GM23338 (cell line): ENCODE measurements around the gene BICDL2. TPM values are rescaled to one million over a fixed set of nuclear protein-coding genes. Genes with fewer than 3 reads are reported as not detected.

Source experiments
- ATAC-seq: fragments of 200-7000 bp; cut with Tn5 transposase; 3 replicates; pipeline ENCODE4 v1.9.1; 2020
- DNase-seq: peaks from one replicate; pipeline ENCODE4 v3.0.0-alpha.2; 2015; ENCODE audit warnings: low spot score
- H2AFZ ChIP-seq: fragments of 200-600 bp; sonication (generic); 2 replicates; pipeline ENCODE4 v1.8.0; 2016; ENCODE audit warnings: antibody characterized with exemption, mild to moderate bottlenecking, moderate library complexity
- H3F3A ChIP-seq: fragments of 200-600 bp; sonication (generic); replicated peaks from 2 replicates; pipeline ENCODE4 v1.8.0; 2017; ENCODE audit warnings: antibody characterized with exemption, mixed run types, low read depth
- H3K27ac ChIP-seq: fragments of 200-600 bp; sonication (generic); 2 replicates; pipeline ENCODE4 v1.6.1; 2016; ENCODE audit warnings: low read depth
- H3K27me3 ChIP-seq: fragments of 200-600 bp; sonication (generic); 2 replicates; pipeline ENCODE4 v1.8.0; 2016; ENCODE audit warnings: mild to moderate bottlenecking, mixed run types, moderate library complexity; ENCODE audit not compliant: insufficient read depth
- H3K36me3 ChIP-seq: fragments of 200-600 bp; sonication (generic); 2 replicates; pipeline ENCODE4 v1.8.0; 2016; ENCODE audit warnings: mild to moderate bottlenecking; ENCODE audit not compliant: insufficient read depth
- H3K4me1 ChIP-seq: fragments of 200-600 bp; sonication (generic); 2 replicates; pipeline ENCODE4 v1.8.0; 2016; ENCODE audit warnings: mild to moderate bottlenecking, moderate library complexity; ENCODE audit not compliant: insufficient read depth
- H3K4me2 ChIP-seq: fragments of 200-600 bp; sonication (generic); 2 replicates; pipeline ENCODE4 v1.7.1; 2017; ENCODE audit warnings: mixed run types
- H3K4me3 ChIP-seq: fragments of 200-600 bp; sonication (generic); 2 replicates; pipeline ENCODE4 v1.6.1; 2016; ENCODE audit warnings: mixed run types
- H3K79me2 ChIP-seq: fragments of 200-600 bp; sonication (generic); replicated peaks from 2 replicates; pipeline ENCODE4 v1.8.0; 2017; ENCODE audit warnings: mild to moderate bottlenecking; ENCODE audit not compliant: insufficient read depth
- H3K9me2 ChIP-seq: fragments of 200-600 bp; sonication (generic); 2 replicates; pipeline ENCODE4 v1.8.0; 2017; ENCODE audit not compliant: insufficient read depth
- H4K20me1 ChIP-seq: fragments of 200-600 bp; sonication (generic); replicated peaks from 2 replicates; pipeline ENCODE4 v1.8.0; 2017; ENCODE audit warnings: mild to moderate bottlenecking; ENCODE audit not compliant: insufficient read depth
- H3K27ac Mint-ChIP-seq: 2 replicates; pipeline ENCODE4 v1.8.0; 2020; ENCODE audit warnings: inconsistent platforms, mild to moderate bottlenecking, moderate library complexity, mixed read lengths
- H3K27me3 Mint-ChIP-seq: 3 replicates; pipeline ENCODE4 v1.8.0; 2022; ENCODE audit warnings: low read depth, mild to moderate bottlenecking, moderate library complexity, mixed read lengths, inconsistent platforms; ENCODE audit not compliant: insufficient read depth, poor library complexity
- H3K36me3 Mint-ChIP-seq: 3 replicates; pipeline ENCODE4 v1.8.0; 2021; ENCODE audit warnings: low read depth, mild to moderate bottlenecking, inconsistent platforms, moderate library complexity, mixed read lengths
- H3K4me1 Mint-ChIP-seq: 3 replicates; pipeline ENCODE4 v1.8.0; 2020; ENCODE audit warnings: mild to moderate bottlenecking, inconsistent platforms, mixed read lengths
- H3K4me3 Mint-ChIP-seq: 3 replicates; pipeline ENCODE4 v1.8.0; 2021; ENCODE audit warnings: moderate library complexity, mild to moderate bottlenecking, inconsistent platforms, mixed read lengths
- H3K9me3 Mint-ChIP-seq: 3 replicates; pipeline ENCODE4 v1.8.0; 2020; ENCODE audit warnings: moderate library complexity, mild to moderate bottlenecking, inconsistent platforms, mixed read lengths
- CREB1 ChIP-seq: fragments of 250-450 bp; sonication (Bioruptor Pico); IDR thresholded peaks from 2 replicates; pipeline ENCODE4 v1.5.0; 2020; ENCODE audit warnings: low read depth, mild to moderate bottlenecking, moderate library complexity
- CTCF ChIP-seq, 2 experiments: fragments of 200-600 bp in 1 of 2; sonication (generic) in 1 of 2; conservative IDR thresholded peaks; 2 replicates each; pipeline versions ENCODE4 v1.5.1 to v1.6.1; 2016 to 2017; ENCODE audit warnings: antibody characterized with exemption in 2 of 2, low read depth in 2 of 2, mild to moderate bottlenecking in 2 of 2, moderate library complexity in 1 of 2
- ETS1 ChIP-seq: IDR thresholded peaks from 2 replicates; pipeline ENCODE4 v1.6.1; 2016; ENCODE audit warnings: antibody characterized with exemption
- EZH2phosphoT487 ChIP-seq: fragments of 200-600 bp; sonication (generic); IDR thresholded peaks from one replicate; pipeline ENCODE4 v1.8.1; 2018; ENCODE audit warnings: antibody characterized with exemption; ENCODE audit not compliant: unreplicated experiment
- JUNB ChIP-seq: IDR thresholded peaks from one replicate; pipeline ENCODE4 v1.6.1; 2016; ENCODE audit warnings: antibody characterized with exemption; ENCODE audit not compliant: unreplicated experiment
- NANOG ChIP-seq: IDR thresholded peaks from 2 replicates; pipeline ENCODE4 v1.6.1; 2016; ENCODE audit warnings: antibody characterized with exemption, borderline replicate concordance
- POLR2AphosphoS5 ChIP-seq: IDR thresholded peaks from 2 replicates; pipeline ENCODE4 v1.6.1; 2016; ENCODE audit warnings: antibody characterized with exemption, low read depth
- STAT1 ChIP-seq: IDR thresholded peaks from one replicate; pipeline ENCODE4 v1.6.1; 2016; ENCODE audit warnings: antibody characterized with exemption; ENCODE audit not compliant: unreplicated experiment
- ZNF331 ChIP-seq: fragments of 250-450 bp; sonication (Bioruptor Pico); IDR thresholded peaks from 2 replicates; pipeline ENCODE4 v1.5.0; 2020; ENCODE audit warnings: low read depth, mild to moderate bottlenecking, moderate library complexity
- polyA plus RNA-seq: library from polyadenylated mRNA; unstranded; fragments of >200 nt; fragmentation: Nextera tagmentation; extraction: Ambion mirVana; gene quantifications from 2 replicates; pipeline ENCODE4 v1.2.1, GENCODE V29; 2016
- total RNA-seq: library from RNA; depleted of rRNA; stranded (reverse); fragments of >200 nt; shearing (Covaris generic); gene quantifications from 2 replicates; pipeline ENCODE4 v1.2.3, GENCODE V29; 2014

The BICDL2 gene
- total and polyA plus RNA-seq, 2 experiments from 2014 or later: 12.7 to 18.4 TPM

GRCh38 chr16:3004319-3004718, 32.4 kb downstream of the BICDL2 start (continued):
- TF ChIP-seq CTCF (conservative IDR thresholded peaks at IDR 0.05; ENCODE audit: low read depth in 2 of 2) (no peak), ZNF331 (CRISPR knock-in tag) (no peak), CREB1 (CRISPR knock-in tag) (no peak), NANOG (no peak), ETS1 (no peak), POLR2AphosphoS5 (no peak), EZH2phosphoT487 (no peak)

GRCh38 chr16:3003582-3004270, 33.0 kb downstream of the BICDL2 start:
- H3K9me2 ChIP-seq: no peaks in the 10 kb centered on the region
- no peak overlapping the region for H3K4me3 ChIP-seq
- no peaks in the 10 kb centered on the region for H3K9me3 Mint-ChIP-seq
- DNase-seq (peak; percentile 100), ATAC-seq (peak; percentile 73)
- no peak overlapping the region for H3K27ac Mint-ChIP-seq
- no peak overlapping the region for H3K4me2 ChIP-seq
- peak overlapping the region; percentile 57 for H3K4me3 Mint-ChIP-seq
- H3K27ac ChIP-seq: no peak overlapping the region
- no peak overlapping the region for H2AFZ ChIP-seq
- H3F3A ChIP-seq: peaks cover 19% of the 10 kb centered on the region
- peaks cover 31% of the 10 kb centered on the region for H3K4me1 ChIP-seq
- peaks cover 32% of the 10 kb centered on the region for H3K4me1 Mint-ChIP-seq
- H3K36me3 ChIP-seq: no peaks in the 10 kb centered on the region
- no peaks in the 10 kb centered on the region for H4K20me1 ChIP-seq
- no peaks in the 10 kb centered on the region for H3K79me2 ChIP-seq
- H3K27me3 Mint-ChIP-seq: peaks cover 16% of the 10 kb centered on the region
- H3K36me3 Mint-ChIP-seq: peaks cover 13% of the 10 kb centered on the region
- no peaks in the 10 kb centered on the region for H3K27me3 ChIP-seq
- no peak for TF ChIP-seq STAT1
- peak; percentile 69 to 97 for TF ChIP-seq CTCF (conservative IDR thresholded peaks at IDR 0.05; ENCODE audit: low read depth in 2 of 2)
- peak; percentile 29; the same call in 1 of the 2 replicates for TF ChIP-seq POLR2AphosphoS5
- TF ChIP-seq CREB1 (CRISPR knock-in tag): peak; percentile 20; the same call in 1 of the 2 replicates
- no peak for TF ChIP-seq JUNB
